HL-60/S4 treated with retinoic acid at 250 ng/mL for 4 days and 3 days (cell line): ENCODE data around the gene TWSG1.
"Not testable (repeated sequence)": the region's sequence is repeated elsewhere in the genome, so short reads cannot be mapped to it uniquely, and the experiment has no call there.

Source experiments
- in situ Hi-C: fragments of 300-500 bp; cut with MboI; formaldehyde crosslinking; loops from 2 replicates; pipeline ENCODE4 v1.7.0; 2022; ENCODE audit warnings: low sequenced_read_pairs

TWSG1 gene

GRCh38 chr18:9386879-9387278 is 52.3 kb downstream of the TWSG1 start:
- in situ Hi-C loops, result no loop called here

DNA sequence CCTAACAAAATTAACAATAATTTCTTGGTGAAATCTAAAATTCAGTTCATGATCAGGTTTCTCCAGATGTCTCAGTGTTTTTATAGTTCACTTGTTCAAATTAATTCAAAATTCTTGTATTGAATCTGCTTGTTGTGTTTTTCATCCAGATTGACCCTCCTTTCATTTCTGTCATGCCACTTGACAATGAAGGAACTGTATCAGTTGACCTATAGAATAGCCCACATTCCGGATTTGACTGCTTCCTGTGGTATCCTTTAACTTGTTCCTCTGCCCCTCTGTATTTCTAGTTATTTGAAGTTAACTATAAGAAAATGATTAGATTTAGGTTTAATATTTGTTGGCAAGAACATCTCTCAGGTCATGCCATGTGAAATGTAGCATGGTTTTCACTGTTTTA is 53.3 kb downstream of the TWSG1 start:
- in situ Hi-C loops, result no loop called here

- in situ Hi-C loops, result no loop called here
Observed at GRCh38 chr18:9389706-9390105, 55.1 kb downstream of the TWSG1 start.

GRCh38 chr18:9392726-9393125 is 58.2 kb downstream of the TWSG1 start:
- in situ Hi-C loops, result no loop called here

- in situ Hi-C loops, result no loop called here
Observed at GRCh38 chr18:9394046-9394445, 59.5 kb downstream of the TWSG1 start.

DNA sequence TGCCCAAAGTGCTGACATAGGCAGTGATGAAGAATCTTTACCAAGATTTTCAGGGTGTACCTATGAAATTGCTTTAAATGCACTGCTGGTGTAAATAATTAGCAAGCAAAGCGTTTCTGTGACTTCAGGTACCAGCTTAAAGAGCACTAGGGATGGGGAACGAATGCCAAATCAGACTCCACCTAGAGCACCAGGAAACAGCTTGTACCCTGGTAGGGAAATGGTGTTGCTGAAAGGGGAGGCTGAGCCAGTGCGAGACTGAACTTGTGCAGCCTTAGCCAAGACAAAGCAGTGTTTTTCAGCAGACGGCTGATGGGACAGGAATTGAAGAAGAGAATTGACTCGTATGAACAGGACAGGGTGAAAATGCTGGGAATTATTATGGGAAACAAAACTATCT is 65.6 kb downstream of the TWSG1 start:
- in situ Hi-C loops, result no loop called here

DNA sequence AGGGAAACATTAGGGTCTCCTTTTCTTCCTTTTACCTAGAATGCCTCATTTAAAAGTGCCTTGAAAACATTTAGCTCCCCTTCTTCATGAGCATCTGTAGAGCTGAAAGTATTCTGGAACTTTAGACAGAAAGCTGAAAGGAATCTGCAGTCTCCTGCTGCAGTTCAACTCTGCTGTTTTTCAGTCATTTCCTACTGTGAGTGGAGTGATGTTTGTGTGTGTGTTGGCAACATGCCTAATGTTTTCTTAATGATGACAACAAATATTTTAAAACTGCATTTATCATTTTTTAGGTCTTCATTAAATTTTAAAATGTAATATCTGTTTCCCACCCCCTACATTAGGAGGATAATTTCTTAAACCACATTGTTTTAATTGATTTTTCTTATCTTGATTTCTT is 66.6 kb downstream of the TWSG1 start:
- in situ Hi-C loops, result no loop called here

DNA sequence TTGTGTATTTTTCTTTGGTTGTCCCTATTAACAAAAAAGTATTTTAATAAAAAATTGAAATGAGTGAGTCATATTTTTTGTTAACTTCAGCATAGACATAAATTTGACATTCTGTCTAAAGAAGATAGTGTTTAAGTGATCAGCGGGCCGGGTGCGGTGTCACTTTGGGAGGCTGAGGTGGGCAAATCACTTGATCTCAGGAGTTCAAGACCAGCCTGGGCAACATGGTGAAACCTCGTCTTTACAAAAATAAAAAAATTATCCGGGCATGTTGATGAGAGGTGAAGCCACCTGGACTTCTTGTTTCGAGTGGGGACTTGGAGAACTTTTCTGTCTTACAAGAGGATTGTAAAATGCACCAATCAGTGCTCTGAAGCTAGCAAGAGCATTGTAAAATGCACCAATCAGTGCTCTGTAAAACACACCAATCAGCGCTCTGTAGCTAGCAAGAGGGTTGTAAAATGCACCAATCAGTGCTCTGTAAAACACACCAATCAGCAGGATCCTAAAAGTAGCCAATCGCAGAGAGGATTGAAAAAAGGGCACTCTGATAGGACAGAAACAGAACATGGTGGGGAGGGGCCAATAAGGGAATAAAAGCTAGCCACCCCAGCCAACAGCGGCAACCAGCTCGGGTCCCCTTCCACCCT is 67.9 kb downstream of the TWSG1 start:
- in situ Hi-C loops, result not testable (repeated sequence)

DNA sequence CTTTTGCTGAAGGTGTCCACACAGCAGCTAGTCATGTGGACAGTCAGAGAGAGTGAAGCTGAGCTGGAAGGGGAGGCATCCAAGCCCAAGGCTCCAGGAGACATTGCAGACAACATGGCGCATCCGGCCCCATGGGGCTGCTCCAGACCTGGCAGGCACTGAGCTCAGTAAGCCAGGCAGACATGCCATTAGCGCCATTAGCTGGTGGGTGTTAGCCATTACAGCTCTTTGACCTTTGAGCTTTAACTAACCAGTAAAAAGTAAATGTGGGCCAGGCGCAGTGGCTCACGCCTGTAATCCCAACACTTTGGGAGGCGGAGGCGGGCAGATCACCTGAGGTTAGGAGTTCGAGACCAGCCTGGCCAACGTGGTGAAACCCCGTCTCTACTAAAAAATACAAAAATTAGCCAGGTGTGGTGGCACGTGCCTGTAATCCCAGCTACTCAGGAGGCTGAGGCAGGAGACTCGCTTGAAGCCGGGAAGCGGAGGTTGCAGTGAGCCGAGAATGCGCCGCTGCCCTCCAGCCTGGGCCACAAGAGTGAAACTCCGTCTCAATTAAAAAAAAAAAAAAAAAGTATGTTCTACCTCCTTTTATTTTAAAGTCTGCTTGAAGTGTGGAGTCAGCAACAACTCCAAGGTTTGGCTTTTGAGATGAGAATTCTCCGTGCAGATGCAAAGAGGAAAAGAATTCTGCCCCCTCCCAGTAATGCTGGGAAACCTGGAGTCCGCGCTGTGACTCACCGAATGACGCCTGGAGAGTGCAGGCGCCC is 69.4 kb downstream of the TWSG1 start:
- in situ Hi-C loops, result no loop called here

GRCh38 chr18:9404565-9405060 is 70.0 kb downstream of the TWSG1 start:
- in situ Hi-C loops, result no loop called here

DNA sequence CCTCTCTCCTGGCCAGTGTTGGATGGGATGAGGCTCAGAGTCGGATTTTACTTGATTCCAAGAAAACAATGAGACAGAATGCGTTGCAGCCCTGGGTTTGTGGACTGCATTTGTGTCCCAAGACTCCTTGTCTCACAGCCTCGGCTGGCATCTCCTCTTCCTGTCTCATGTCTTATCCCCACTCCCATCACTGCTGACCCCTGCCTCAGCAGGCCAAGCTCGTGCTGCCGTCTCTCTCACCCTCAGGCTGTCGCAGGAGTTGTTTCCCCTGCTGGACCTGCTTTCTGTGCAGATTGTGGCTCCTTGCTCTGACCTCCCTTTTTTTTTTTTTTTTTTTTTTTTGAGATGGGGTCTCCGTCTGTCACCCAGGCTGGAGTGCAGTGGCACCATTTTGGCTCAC is 70.6 kb downstream of the TWSG1 start:
- in situ Hi-C loops, result no loop called here

DNA sequence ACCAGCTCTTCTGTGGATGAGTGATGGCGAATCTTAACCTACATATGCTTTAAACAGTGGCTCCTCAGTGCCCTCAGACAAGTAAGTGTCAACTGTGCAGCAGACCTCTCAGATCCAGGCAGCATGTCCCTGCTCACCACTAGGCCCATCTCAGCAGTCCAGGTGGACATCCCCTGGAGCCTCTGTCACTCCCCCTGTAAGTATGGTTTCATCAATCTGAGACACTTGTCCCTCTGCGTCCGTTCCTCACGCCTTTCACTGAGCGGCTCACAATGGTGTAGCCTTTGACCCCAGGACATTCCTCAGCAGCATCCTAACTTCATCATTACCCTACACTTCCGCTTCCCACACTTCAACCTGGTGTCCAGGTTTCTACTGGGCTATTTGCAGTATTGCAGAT is 71.4 kb downstream of the TWSG1 start:
- in situ Hi-C loops, result no loop called here

GRCh38 chr18:9410515-9410914 is 75.9 kb downstream of the TWSG1 start:
- in situ Hi-C loops, result no loop called here

DNA sequence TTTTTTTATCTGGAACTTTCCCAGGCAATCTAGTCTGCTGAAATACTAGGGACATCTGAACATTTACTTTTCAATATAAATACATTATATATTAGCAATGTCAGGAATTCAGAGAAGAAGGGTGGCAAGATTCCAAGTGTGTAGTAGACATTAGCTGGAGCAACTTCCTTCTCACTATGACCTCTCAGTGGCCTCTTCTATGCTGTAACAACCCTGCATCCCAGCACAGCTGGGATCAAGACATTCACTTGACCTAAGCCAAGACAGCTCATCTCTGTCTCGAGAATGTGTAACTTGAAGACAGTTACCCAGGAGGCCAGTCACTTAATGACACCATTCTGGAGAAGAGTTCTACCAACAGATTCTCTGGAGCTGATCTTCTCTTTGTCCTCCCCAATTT is 79.0 kb downstream of the TWSG1 start:
- in situ Hi-C loops, result no loop called here

DNA sequence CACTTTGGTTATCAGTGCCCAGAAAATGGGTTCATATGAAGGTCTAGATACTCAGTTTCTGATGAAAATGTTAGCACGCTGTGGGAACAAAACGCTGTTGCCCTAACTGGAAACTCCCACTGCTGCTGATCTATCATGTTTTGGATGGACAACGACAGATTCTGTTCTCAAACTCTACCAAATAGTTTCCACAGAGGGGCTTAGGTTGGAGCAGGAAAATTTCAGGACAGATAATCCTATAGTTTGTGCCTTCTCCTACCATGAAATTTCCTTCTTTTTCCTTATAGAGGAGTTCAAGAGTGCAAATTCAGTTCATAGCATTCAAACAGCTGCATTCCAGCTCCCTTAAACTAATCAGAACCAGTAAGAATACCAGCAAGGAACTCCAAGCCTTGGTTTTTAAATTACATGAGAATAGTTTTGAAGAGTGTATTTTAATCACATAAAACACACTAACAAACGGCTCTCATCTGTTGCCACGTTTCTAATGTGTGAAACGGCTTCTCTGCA is 82.0 kb downstream of the TWSG1 start:
- in situ Hi-C loops, result no loop called here

- in situ Hi-C loops, result no loop called here
Observed at GRCh38 chr18:9417073-9417851, 82.7 kb downstream of the TWSG1 start.

DNA sequence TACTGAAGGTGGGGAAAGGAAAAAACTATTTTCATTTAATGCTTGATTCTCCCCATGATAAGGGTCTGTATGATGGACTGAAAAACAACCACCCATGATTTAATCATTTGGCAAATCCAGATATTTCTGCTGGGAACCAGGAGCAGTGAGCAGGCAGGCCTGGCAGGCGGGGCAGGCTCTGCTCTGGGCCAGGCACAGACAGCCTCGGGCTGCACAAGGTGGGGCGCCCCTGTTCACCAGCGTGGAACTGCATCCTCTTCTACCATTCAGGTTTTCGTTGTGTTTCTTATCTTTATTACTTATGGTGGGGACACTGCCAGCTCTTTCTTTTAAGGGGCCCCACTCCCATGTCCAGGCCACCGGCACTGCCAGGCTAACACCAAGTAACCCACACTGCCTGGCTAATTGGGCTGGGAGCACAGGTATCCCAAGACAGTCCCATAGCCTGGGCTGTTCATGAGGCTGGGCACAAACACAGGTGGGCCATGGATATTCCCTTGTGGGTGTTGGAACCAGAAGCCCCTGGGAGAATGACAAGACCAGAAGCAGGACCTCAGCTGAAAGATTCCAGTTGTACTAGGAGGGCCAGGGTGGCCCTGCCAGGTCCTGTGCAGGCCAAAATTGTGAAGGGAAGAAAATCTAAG is 83.6 kb downstream of the TWSG1 start:
- in situ Hi-C loops, result no loop called here

DNA sequence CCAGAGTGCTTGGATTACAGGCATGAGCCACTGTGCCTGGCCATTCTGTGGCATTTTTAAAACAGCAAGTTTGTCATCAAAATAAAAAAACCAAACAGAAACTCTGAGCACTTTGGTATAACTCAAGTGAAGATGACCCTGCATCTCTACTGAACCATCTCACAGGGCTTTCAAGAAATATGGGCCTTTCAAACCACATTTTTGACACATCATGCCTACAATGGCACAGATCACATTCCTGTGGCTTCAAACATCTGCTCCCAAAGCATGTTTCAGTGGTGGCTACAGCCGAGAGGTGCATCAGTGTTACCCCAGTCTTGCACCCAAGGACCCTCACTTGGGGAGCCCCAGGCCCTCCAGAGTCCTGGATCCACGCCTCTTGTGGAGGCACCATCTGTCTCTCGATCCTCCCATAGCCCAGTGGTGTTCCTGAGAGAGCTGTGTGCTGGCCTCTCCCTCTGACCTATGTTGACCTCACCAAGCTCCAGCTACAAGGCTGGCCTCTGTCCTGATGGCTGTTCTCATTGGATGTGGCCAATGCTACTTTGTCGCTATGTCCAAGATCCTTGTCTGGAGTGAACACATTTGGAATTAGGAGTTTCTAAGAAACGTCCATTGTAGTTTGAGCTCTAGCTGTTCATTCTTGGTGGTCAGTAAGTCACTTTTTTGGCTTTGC is 85.5 kb downstream of the TWSG1 start:
- in situ Hi-C loops, result no loop called here

GRCh38 chr18:9421096-9421900 is 86.7 kb downstream of the TWSG1 start:
- in situ Hi-C loops, result no loop called here

GRCh38 chr18:9421901-9422327 is 87.3 kb downstream of the TWSG1 start:
- in situ Hi-C loops, result no loop called here
